Stimulated activated CD8-positive, alpha-beta memory T cell treated with anti-CD3 and anti-CD28 coated beads, Interleukin-4, amount 100 ng/mL, for 1 hour (primary cell): ENCODE measurements around the gene EXOC3L4.

ENCODE experiments used
- DNase-seq, 2 donors: peaks; one replicate each; pipeline ENCODE4 v3.0.0-alpha.2; 2020; ENCODE audit warnings: low read depth in 2 of 2, low spot score in 1 of 2

The EXOC3L4 gene

GRCh38 chr14:103090481-103091020, 4.0 kb upstream of the EXOC3L4 start:
- no peak for DNase-seq

GRCh38 chr14:103091041-103091882, 3.3 kb upstream of the EXOC3L4 start:
- peak; percentile 47 to 64 for DNase-seq

- DNase-seq = no peak
Measured at GRCh38 chr14:103091883-103092222, 2.7 kb upstream of the EXOC3L4 start.

DNA sequence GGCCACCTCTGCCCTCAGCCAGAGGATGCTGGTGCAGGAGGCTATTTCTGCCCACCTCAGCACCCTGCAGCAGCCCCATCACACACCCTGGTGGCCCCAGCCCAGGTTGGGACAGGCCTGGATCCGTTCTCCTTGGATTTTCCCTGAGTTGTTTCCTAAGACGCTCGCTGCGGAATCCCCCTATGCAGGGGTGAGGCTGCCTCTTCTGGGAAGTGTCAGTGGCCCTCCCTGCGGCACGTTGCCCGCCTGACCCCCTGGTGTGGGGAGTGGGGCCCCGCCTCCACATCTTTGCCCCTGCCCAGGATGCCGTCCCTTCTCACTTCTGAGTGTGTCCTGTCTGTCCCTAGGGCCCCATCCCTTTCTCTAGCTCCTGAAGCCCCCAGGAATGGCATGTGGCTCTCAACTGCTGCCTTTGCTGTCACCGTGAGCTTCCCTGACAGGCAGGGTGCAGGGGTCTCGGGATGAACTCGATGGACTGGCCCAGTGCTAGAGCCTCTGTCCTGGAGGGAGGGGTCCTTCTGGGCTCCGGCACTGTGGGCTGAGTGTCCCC, 594 bp upstream of the EXOC3L4 start:
- no peak for DNase-seq

GRCh38 chr14:103095210-103095778, 769 bp downstream of the EXOC3L4 start:
- no peak for DNase-seq

- no peak for DNase-seq
Measured at GRCh38 chr14:103096387-103096786, 1.9 kb downstream of the EXOC3L4 start.

- no peak for DNase-seq
Measured at GRCh38 chr14:103097244-103097993, 2.9 kb downstream of the EXOC3L4 start.

GRCh38 chr14:103097994-103098957, 3.8 kb downstream of the EXOC3L4 start:
- DNase-seq = no peak

GRCh38 chr14:103099081-103099732, 4.7 kb downstream of the EXOC3L4 start:
- DNase-seq = no peak

- DNase-seq = no peak
Measured at GRCh38 chr14:103099733-103100280, 5.3 kb downstream of the EXOC3L4 start.

DNA sequence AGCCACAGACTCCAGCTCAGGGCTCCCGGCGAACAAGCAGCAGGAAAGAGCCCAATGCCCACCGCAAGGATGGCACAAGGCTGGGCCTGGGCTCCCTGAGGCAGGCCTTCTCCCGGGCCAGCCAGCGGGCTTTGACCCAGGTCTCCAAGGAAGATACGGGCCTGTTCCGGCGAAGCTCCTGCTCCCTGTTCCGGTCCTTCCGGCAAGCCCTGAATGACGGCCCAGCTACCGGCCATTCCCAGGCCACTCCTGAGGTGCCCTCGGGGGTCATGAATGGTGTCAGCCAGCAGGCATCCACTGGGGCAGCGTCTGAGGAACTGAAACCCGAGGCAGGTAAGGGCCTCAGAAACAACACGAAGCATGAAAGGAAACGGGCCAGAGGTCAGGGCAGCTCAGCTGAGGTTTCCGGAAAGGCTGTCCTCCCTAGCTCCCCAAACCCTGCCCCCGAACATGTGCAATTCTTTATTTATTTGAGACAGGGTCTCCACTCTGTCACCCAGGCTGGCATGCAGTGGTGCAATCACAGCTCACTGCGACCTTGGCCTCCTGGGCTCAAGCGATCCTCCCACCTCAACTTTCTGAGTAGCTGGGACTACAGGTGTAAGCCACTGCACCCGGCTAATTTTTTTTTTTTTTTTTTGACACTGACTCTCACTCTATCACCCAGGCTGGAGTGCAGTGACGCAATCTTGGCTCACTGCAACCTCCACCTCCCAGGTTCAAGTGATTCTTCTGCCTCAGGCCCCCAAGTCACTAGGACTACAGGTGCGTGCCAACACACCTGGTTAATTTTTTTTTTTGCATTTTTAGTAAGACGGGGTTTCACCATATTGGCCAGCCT, 6.0 kb downstream of the EXOC3L4 start:
- no peak for DNase-seq

DNA sequence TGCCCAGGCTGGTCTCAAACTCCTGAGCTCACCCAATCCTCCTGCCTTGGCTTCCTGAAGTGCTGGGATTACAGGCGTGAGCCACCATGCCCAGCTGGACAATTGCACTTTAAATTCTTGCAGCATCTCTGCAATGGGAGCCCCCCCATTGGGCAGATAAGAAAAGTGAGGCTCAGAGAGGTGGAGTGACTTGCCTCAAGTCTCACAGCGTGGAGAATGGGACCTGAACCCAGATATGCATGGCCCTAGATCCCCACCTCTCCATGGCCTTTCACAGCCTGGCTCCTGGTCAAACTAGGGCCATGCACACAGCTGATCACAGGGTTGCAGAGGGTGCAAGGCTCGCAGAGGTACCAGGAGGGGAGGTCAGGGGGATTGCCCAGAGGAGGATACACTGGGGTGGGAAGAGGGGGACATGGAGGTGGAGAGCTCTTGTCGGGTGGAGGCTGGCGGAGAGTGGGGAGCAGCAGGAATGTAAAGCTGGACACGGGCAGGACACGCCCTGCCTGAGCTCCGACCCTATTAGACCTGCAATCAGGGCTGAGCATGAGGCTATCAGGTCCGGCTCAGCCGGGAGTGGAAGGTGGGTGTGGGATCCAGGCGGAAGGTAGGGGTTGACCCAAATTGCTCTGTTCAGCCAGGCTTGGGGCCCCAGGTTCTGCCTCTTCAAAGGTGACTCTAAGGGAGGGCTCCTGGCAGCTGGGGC, 6.9 kb downstream of the EXOC3L4 start:
- no peak for DNase-seq

DNA sequence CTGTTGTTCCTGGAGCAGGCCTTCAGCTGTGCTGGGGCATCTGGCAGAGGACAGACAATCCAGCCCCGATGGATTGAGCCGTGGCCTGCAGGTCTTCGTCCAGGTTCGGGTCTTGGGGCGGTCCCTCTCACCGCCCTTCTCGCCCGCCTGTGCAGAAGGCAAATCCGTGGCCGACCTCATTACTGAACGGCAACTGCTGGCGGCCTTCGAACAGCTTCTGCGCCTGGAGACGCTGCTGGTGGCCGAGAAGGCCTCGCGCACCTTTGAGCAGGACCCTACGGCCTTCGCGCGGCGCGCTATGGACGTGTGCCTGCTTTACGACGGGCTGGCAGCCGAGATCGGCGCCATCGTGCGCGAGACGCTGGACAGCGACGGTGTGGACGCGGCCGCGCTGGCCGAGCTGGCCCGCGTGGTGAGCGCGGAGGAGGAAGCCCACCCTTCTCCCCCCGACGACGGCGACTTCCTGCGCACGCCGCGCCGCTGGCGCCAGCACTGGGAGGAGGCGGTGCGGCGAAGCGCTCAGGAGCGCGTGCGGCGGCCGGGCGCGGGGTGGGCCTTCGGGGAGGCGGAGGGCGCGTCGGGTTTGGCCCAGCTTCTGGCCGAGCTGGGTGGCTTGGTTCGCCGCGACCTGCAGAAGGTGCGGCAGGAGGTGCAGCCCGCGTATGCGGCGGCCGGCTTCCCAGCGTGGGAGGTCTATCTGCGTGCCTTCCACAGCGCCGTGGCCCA, 7.6 kb downstream of the EXOC3L4 start:
- DNase-seq = no peak

GRCh38 chr14:103102689-103103260, 8.2 kb downstream of the EXOC3L4 start:
- DNase-seq = no peak

- DNase-seq = no peak
Measured at GRCh38 chr14:103103461-103104388, 9.2 kb downstream of the EXOC3L4 start.

DNA sequence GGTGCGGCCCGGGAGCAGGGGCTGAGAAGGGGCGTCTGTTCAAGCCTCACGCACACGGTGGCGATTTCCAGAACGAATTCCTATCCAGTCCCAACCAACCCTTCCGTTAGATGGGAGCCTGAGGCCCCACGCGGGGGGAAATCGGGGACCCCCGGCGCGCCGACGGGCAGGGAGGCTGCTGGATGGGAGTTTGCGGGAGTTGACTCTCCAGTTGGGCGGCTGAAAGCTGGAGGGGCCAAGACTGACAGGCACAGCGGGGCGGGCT, 9.8 kb downstream of the EXOC3L4 start:
- no peak for DNase-seq
